BE2C (cell line): ENCODE measurements around the gene PKHD1.
"Not testable (repeated sequence)": the region's sequence is repeated elsewhere in the genome, so short reads cannot be mapped to it uniquely, and the experiment has no call there.

Experiments
- DNase-seq: peaks from one replicate; pipeline ENCODE4 v3.0.0-alpha.2; 2020
- H3K27me3 ChIP-seq: fragments of 250-450 bp; sonication (Bioruptor Pico); 2 replicates; pipeline ENCODE4 v1.5.1; 2020; ENCODE audit warnings: mild to moderate bottlenecking
- H3K36me3 ChIP-seq: fragments of 250-450 bp; sonication (Bioruptor Pico); 2 replicates; pipeline ENCODE4 v1.5.1; 2020; ENCODE audit warnings: mild to moderate bottlenecking
- H3K4me1 ChIP-seq: fragments of 250-450 bp; sonication (Bioruptor Pico); 2 replicates; pipeline ENCODE4 v1.5.1; 2020
- H3K4me3 ChIP-seq: 2 replicates; pipeline ENCODE4 v1.5.1; 2011; ENCODE audit warnings: low read depth, low read length
- H3K9me3 ChIP-seq: fragments of 250-450 bp; sonication (Bioruptor Pico); 2 replicates; pipeline ENCODE4 v1.5.1; 2020
- TF ChIP-seq, protein P1 (sequence below): IDR thresholded peaks from 2 replicates; pipeline ENCODE4 v1.5.1; 2012; ENCODE audit warnings: mild to moderate bottlenecking, low read depth, low read length

Gene PKHD1

GRCh38 chr6:51854876-51855275 lies 232.5 kb downstream of the PKHD1 start:
- H3K4me1 ChIP-seq = no peaks in the 10 kb centered on the region; the same call in 1 of the 2 replicates
- no peaks in the 10 kb centered on the region for H3K36me3 ChIP-seq
- H3K9me3 ChIP-seq = no peaks in the 10 kb centered on the region
- no peak overlapping the region for H3K4me3 ChIP-seq
- no peaks in the 10 kb centered on the region for H3K27me3 ChIP-seq
- TF ChIP-seq, protein P1, sequence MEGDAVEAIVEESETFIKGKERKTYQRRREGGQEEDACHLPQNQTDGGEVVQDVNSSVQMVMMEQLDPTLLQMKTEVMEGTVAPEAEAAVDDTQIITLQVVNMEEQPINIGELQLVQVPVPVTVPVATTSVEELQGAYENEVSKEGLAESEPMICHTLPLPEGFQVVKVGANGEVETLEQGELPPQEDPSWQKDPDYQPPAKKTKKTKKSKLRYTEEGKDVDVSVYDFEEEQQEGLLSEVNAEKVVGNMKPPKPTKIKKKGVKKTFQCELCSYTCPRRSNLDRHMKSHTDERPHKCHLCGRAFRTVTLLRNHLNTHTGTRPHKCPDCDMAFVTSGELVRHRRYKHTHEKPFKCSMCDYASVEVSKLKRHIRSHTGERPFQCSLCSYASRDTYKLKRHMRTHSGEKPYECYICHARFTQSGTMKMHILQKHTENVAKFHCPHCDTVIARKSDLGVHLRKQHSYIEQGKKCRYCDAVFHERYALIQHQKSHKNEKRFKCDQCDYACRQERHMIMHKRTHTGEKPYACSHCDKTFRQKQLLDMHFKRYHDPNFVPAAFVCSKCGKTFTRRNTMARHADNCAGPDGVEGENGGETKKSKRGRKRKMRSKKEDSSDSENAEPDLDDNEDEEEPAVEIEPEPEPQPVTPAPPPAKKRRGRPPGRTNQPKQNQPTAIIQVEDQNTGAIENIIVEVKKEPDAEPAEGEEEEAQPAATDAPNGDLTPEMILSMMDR = no peak
- no peak for DNase-seq

- H3K9me3 ChIP-seq = no peaks in the 10 kb centered on the region
- H3K4me1 ChIP-seq = no peaks in the 10 kb centered on the region; the same call in 1 of the 2 replicates
- TF ChIP-seq, protein P1 = no peak
- H3K27me3 ChIP-seq = no peaks in the 10 kb centered on the region
- no peak overlapping the region for H3K4me3 ChIP-seq
- no peak for DNase-seq
- H3K36me3 ChIP-seq = no peaks in the 10 kb centered on the region
Observed at GRCh38 chr6:51854347-51854746, 233.1 kb downstream of the PKHD1 start.

- DNase-seq, H3K9me3 ChIP-seq, H3K4me1 ChIP-seq, H3K4me3 ChIP-seq, H3K27me3 ChIP-seq, H3K36me3 ChIP-seq: not testable (repeated sequence)
Observed at GRCh38 chr6:51853109-51853508, 234.3 kb downstream of the PKHD1 start.

- TF ChIP-seq, protein P1 = no peak
- Histone ChIP-seq H3K9me3 (no peaks in the 10 kb centered on the region), H3K27me3 (no peaks in the 10 kb centered on the region)
Observed at GRCh38 chr6:51846531-51846930, 240.9 kb downstream of the PKHD1 start.

GRCh38 chr6:51844336-51844735 lies 243.1 kb downstream of the PKHD1 start:
- H3K4me1 ChIP-seq = peaks cover 17% of the 10 kb centered on the region; the same call in 1 of the 2 replicates
- peak; percentile 72 for DNase-seq
- H3K27me3 ChIP-seq = no peaks in the 10 kb centered on the region

More at GRCh38 chr6:51846531-51846930, 240.9 kb downstream of the PKHD1 start:
- no peak for DNase-seq
- peaks cover 17% of the 10 kb centered on the region; the same call in 1 of the 2 replicates for H3K4me1 ChIP-seq
- no peaks in the 10 kb centered on the region for H3K36me3 ChIP-seq
- H3K4me3 ChIP-seq = no peak overlapping the region

DNA sequence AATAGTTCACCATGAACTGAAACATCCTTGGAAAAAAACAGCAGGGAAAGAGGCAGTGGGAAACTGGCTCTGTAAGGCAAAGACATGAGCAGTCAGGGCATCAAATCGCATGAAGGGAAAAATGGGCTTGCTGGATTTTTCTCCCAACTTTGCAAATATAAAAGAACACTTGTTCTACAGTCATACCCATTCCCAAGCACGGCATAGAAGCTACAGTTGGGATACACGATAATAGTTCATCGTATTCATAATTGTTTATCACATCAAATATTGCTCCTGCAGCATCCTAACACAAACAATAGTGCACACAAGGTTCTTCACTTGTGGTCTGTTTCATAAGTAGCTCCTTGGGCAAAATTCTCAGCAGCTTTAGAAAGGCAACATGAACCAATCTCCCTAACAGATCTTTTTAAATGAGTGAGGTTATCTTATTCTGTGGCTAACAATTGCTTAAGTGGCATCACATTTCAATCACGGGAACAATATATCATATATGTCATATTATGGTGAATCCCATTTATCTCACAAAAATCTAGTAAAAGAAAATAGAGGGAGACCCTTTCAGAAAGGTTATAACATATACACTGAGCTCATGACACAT lies 243.9 kb downstream of the PKHD1 start:
- no peak for DNase-seq
- Histone ChIP-seq H3K4me1 (peaks cover 17% of the 10 kb centered on the region; the same call in 1 of the 2 replicates), H3K9me3 (no peaks in the 10 kb centered on the region), H3K36me3 (no peaks in the 10 kb centered on the region), H3K4me3 (no peak overlapping the region), H3K27me3 (no peaks in the 10 kb centered on the region)
- TF ChIP-seq, protein P1 = no peak

More at GRCh38 chr6:51844336-51844735, 243.1 kb downstream of the PKHD1 start:
- Histone ChIP-seq H3K9me3 (no peaks in the 10 kb centered on the region), H3K36me3 (no peaks in the 10 kb centered on the region), H3K4me3 (no peak overlapping the region)
- TF ChIP-seq, protein P1 = peak; percentile 95
